Measurements from ENCODE around the gene ZSWIM3.
A peak's percentile ranks its signal among the peaks of the same experiment; 100 is the strongest.
"Not testable (repeated sequence)": the region's sequence is repeated elsewhere in the genome, so short reads cannot be mapped to it uniquely, and the experiment has no call there.

Gene ZSWIM3

DNA sequence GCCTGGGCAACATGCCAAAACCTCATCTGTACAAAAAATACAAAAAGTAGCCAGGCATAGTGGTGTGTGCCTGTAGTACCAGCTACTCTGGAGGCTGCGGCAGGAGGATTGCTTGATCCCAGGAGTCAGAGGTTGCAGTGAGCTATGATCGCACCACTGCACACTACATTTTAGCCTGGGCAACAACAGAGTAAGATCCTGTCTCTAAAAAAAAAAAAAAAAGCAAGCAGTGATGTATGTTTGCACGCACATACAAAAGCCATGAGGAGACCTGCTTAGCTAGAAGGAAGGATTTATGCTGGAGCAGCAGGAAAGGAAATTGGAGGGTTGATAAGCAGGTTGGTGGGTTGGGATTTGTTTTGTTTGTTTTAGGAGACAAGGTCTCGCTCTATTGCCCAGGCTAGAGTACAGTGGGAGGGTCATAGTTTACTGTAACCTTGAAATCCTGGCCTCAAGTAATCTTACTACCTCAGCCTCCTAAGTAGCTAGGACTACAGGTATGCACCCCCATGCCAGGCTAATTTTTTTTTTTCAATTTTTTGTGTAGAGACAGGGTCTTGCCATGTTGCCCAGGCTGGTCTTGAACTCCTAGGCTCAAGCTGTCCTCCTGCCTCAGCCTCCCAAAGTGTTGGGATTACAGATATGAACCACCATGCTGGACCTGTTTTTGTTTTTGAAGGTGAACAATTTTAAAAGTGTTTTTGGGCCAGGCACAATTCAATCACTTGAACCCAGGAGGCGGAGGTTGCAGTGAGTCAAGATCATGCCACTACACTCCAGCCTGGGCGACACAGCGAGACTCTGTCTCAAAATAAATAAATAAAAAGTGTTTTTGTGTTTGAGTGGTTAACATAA, 4.0 kb downstream of the ZSWIM3 start:
- no peak for DNase-seq

DNA sequence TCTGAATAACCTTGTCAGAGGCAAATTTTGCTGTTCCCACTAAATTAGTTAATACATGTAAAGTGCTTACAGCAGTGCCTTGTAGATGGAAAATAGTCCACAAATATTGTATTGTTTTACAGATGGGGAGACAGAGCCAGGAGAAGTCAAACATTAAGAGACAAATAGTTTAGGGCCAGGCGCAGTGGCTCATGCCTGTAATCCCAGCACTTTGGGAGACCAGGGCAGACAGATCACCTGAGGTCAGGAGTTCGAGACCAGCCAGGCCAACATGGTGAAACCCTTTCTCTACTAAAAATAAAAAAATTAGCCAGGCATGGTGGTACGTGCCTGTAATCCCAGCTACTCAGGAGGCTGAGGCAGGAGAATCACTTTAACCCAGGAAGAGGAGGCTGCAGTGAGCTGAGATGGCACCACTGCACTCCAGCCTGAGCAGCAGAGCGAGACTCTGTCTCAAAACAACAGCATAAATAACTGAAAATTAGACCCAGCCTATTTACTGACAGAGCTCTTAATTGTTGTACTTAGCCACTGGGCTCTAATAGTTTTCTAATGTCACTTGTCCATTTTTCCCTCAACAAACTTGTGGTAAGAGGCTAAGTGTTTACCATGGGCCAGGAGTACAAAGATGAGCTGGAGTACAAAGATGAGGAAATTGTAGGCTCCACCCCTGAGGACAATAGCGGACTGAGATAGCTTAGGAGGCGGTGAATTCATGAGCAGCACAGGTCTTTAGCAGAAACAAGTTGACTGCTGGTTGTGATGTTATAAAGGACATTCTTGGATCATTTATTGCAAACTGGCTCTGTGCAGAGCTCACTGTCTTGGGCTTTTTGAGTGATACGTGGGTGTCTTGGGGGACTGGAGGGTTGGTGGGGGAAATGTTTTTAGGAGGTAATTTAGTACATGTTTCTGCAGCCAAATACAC, 6.4 kb downstream of the ZSWIM3 start:
- no peak for DNase-seq

DNA sequence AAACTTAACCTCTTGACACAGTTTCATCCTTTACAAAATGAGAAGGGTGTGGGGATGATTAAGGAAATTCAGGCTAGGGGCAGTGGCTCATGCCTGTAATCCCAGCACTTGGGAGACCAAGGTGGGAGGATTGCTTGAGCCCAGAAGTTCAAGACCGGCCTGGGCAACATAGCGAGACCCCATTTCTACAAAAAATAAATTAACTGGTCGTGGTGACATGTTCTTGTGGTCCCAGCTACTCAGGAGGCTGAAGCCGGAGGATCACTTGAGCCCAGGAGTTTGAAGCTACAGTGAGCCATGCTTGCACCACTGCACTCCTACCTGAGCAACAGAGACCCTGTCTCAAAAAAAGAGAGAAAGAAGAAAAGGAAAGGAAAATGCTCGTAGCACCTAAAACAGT, 9.0 kb downstream of the ZSWIM3 start:
- no peak for DNase-seq

DNA sequence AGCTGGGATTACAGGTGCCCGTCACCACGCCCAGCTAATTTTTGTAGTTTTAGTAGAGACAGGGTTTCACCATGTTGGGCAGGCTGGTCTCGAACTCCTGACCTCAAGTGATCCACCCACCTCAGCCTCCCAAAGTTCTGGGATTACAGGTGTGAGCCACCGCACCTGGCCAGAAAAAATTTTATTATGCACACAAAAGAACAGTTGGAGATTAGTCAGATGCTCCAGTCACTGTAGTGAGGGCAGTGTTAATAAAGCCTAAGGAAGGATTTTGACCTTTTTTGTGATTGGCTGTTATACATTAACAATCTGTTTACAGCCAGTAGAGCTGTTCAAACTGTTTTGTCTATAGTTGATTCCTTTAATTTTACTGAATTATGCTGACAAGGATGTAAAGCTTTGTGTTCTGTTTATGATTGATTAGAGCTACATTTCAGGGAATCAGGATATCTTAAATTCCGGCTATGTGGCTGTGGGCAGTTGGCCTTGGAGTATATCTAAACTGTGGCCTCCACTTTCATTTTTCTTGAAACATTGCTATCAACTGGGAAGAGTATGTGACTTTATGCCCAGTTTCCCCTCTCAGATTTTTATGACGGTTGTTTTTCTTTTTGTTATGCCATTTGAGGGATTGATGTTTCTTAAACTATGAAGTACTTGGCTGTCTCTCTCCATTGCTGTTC, 9.9 kb downstream of the ZSWIM3 start:
- no peak for DNase-seq

DNA sequence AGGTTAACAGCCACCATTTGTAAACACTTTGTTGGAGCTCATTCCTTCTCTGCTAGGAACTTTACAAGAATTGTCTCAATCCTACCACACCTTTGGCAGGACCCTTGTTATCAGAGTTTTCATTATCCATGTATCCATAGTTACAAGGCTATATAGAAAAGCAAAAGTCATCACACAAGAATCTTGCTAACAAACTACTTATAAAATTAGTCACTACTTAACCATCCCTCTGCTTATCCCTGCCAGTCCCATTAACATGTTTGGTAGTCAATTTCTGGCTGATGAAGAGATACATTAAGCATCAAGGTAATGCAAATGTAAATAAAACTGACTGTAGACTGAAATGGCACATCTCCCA, 10.4 kb downstream of the ZSWIM3 start:
- peak in 1 of 2 experiments; percentile 63 for DNase-seq

DNA sequence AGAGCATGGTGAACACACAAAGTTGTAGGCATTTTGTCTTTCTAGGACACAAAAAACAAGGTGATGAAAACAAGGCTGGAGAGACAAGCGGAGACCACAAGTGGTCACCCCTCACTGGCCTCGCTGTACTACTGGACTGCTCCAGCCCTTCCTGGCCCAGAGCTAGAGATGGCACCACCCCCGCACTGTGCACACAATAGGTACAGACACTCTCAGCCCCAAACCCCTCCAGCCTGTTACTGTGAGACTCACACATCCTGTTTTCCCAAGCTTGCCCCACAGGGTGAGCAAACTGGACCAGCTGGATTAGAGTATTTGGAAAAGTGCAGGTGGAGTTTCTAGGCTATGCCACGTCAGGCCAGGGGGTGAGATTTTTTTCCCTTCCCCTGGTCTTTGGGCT, 15.2 kb downstream of the ZSWIM3 start:
- no peak for DNase-seq

DNA sequence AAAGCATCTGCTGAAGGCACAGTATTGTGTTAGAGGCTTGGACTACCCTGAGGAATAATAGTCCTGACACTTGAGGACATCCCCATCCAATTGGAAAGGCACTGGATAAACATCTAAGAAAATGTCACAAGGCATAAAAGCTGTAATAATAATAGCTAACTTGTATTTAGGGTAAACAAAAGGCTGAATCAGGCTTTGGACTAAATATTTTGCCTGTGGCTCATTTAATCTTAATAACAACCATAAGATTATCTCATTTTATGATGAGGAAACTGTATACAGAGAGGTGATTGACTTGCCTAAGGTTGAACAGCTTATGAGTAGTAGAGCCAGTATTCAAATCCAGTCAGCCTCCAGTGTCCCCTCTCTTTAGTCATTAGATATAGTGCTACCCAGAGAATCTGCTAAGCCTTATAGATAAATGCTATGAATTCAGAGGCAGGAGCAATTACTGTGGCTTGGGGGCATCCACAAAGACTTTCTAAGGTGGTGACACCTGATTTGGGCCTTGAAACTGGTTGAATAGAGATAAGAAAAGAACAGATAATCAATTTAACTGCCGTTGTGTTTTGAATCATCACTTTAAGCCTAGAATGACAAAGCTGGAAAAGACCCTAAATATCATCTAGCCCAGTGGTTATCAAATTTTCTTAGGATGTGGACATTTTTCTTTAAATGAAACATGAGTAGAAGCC, 16.1 kb downstream of the ZSWIM3 start:
- DNase-seq, result no peak

DNA sequence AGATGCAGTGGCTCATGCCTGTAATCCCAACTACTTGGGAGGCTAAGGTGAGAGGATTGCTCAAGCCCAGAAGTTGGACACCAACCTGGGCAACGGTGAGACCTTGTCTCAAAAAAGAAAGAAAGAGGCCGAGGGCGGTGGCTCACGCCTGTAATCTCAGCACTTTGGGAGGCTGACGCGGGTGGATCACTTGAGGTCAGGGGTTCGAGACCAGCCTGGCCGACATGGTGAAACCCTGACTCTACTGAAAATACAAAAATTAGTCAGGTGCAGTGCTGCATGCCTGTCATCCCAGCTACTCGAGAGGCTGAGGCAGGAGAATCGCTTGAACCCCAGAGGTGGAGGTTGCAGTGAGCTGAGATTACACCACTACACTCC, 16.7 kb downstream of the ZSWIM3 start:
- not testable (repeated sequence) for DNase-seq

DNA sequence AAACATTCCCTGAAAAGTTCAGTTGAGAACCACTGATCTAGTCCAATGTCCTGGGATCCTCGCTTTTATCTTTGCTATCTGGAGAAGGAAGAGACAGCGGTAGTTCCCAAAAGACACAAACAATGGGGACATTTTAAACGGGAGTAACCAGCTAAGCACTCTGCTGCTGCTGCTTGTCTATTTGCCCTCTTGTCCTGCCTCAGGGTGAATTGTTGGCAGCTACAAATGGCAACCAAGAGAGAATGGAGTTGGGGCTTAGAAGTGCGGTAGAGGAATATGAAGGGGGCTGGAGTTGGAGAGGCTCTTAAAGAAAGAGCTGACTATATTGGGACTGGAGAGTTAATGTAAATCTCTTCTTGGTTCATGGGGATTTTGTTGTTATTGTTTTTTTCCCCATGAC, 17.2 kb downstream of the ZSWIM3 start:
- no peak for DNase-seq

DNA sequence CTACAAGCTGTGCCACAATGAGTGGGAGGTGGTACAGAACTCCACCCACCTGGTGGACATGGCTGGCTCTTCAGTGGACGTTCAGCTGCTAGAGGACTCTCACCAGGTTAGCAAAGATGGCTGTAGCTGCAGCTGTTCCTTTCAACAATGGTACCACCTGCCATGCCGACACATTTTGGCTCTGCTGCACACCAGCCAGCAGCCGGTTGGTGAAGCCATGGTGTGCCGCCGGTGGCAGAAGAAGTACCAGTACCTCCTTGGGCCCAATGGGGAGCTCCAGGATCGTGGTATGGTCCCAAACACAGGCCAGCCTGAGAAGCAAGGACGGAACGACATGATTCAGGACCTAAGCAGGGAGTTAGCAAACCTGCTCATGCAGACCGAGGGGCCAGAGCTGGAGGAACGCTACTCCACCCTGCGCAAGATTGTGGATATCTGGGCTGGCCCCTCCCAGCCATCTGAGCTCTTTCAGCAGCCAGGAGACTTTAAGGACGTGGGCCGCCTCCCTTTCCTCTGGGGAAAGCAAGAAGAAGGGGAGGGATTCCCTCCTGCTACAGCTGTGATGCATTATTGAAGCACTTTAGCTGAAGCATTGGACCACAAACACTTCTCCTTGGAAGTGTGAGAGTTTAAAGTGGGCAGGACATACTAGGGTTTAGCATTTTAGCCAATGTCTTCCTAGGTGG, 20.8 kb downstream of the ZSWIM3 start:
- DNase-seq, result no peak

DNA sequence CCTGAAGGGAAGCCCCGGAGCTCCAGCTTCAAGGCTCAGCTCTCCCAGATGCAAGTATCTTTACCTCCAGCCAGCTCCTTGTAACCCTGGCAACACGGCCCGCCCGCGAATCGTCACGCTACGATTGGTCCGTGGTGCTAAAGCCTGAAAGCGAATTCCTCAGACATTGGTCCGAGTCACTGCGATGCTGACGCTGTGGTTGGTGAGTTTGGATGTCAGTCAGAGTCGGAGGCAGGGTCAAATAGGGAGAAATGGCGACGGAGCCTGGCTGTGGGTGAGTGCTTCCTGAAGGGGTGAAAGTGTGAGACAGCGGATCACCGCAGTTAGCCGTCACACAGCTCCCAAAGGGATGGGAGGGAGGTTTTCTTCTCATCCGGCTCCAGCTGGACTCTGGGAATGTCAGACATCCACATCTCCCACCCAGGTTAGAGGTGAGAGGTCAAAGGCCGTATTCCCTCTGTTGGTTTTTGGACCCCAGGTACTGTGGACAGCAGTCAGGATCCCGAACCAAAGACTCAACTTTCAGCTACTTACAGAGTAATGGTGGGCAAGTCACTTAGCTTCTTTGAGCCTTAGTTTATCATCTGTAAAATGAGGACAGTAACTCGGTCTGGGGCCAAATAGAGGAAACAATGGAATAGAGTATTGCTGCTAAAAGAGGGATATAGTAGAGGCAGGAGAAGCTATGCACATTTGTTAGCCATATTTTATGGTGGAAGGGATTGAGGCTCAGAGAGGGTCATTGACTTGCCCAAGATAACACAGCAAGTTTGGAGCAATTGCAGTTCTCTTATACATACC, 23.8 kb downstream of the ZSWIM3 start, which contains the start of gene ZSWIM1:
ZSWIM1 (plus strand) TSS at position 240 of the 801 bp plus-strand sequence. CDS start 1,366 bp downstream, outside the sequence.
- peak; percentile 96 to 98 for DNase-seq

DNA sequence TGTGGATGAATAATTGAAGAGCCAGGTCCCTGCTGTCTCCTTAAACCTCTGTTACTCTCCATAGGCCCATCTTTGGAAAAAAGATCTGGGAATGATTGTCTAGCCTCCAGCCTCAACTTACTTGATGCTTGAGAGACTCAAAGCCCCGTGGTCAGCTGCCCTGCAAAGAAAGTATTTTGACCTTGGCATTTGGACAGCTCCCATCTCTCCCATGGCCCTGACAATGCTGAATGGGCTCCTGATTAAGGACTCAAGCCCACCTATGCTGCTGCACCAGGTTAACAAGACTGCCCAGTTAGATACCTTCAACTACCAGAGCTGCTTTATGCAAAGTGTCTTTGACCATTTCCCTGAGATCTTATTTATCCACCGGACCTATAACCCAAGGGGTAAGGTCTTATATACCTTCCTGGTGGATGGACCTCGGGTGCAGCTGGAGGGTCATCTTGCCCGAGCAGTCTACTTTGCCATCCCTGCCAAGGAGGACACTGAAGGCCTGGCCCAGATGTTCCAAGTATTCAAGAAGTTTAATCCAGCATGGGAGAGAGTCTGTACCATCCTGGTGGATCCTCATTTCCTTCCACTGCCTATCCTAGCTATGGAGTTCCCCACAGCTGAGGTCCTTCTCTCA, 25.2 kb downstream of the ZSWIM3 start:
- DNase-seq, result no peak

DNA sequence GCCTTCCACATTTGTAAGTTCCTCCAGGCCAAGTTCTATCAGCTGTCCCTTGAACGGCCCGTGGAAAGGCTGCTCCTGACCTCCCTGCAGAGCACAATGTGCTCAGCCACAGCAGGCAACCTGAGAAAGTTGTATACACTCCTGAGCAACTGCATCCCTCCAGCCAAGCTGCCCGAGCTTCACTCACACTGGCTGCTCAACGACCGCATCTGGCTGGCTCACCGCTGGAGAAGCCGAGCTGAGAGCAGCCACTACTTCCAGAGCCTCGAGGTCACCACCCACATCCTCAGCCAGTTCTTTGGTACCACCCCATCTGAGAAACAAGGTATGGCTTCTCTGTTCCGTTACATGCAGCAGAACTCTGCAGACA, 25.7 kb downstream of the ZSWIM3 start:
- no peak for DNase-seq

DNA sequence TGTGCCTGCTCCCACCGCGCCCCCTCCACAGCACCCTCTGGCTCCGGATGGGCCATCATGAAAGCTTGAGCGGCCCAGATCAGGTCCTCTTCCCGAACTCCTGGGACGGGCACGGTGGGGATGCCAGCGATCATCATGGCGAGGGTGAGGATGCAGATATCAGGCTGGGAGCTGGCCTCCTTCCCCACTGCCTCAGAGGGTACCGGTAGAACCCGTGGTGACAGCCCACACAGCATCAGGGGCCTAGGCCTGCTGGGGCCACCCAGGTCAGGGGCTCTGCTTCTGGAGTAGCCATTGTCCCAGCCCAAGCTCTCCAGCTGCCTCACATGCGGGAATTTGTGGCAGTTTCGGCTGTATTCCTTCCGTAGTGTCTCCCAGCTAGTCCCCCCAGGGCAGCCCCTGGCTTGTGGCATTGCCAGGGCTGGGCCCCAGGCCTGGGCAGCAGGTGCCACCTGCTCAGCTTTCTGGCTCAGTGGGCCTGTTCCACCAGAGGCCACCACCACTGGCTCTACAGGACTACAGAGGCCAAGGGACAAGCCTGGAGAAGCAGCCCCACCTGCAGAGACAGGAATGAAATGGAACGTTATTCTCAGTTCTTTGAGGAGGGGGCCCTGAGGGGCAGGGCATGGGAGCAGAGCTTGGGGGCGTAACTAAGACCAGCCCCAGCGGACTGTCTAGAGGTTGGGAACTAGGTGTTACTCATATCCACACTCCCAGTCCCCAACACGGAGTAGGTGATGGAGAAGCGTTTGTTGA, 29.4 kb downstream of the ZSWIM3 start:
- no peak for DNase-seq

DNA sequence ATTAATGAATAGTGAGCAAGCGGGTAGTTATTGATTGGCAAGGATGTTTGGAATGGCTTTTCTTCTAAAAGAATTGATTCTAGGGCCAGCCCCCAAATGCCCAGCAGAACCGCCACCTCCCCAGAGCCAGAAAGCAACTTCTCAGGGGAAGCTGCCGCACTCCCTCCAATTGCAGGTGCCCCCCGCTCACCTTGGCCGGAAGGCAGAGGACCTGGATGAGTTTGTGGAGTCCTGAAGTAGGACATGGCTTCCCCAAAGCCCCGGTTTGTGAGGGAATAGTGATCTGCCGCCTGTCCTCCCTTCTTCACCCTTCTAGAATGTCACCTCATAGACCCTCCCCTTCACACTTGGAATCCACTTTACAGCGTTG, 29.9 kb downstream of the ZSWIM3 start, which contains the start of gene SPATA25:
SPATA25 (minus strand) TSS at position 277 of the 370 bp plus-strand sequence; CDS start at position 245, 32 bp downstream.
- DNase-seq, result no peak

DNA sequence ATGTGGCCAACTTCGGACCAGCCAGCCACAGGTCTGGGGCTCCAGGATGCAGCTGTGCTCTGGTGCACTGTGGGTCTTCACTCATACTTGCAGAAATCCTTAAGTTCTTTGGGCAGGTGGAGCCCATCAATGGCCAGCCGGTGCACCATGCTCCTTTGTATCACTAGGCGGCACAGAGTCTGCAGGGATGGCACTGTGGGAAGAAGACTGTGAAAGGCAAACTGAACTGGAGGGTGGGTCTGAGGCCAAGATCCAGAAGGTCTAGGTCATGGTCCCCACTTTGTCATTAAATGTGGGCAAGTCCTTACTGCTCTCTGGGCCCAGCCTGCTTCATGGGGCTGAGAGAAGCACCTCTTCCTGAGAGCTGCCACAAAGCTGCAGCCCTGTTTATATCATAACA, 31.3 kb downstream of the ZSWIM3 start:
- no peak for DNase-seq

DNA sequence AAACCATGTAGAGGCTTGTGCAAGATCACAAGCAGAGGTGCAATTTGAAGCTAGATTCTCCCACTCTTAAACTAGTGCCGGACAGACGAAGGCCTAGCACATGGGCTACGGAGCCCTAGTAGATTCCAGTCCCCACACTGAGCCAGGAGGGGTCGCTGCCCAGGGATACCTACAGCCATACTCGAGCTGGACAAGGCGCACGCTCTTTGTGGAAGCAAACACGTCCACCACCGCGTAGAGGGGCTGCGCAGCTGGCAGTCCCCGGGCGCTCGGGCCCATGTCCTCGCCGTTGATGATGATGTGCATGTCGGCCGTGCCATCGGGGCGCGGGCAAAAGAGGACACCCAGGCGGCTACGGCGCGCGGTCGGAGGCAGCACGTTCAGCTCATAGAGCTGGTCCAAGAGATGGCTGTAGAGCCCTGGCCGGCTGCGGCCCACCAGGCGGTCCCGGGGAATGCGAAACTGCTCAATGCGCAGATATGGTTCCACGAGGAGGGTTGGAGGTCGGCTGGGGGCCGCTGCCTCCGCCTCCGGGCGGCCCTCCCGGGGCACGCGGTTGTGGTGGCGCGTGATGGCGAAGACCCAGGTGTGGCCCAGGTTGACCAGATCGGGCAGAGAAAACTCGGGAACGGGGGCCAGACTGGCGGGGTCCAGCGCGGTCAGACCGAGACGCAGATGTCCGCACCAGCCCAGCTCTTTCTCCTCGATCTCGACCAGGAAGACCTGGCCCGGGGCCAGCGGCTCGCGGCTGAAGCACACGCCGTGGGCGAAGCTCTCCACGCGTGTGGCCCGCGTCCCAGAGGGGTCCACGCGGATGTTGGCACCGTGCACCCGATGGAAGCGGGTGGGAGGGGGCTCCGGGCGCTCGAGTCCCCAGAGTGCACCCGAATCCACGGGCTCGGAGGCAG, 32.9 kb downstream of the ZSWIM3 start:
- DNase-seq, result peak; percentile 34 to 71
